Epithelial cell of proximal tubule (primary cell): ENCODE results near the gene RAP1GAP. TPM values are rescaled to one million over a fixed set of nuclear protein-coding genes. Genes with fewer than 3 reads are reported as not detected.

Experiments
- DNase-seq: peaks from one replicate; pipeline ENCODE4 v3.0.0-alpha.2; 2011; ENCODE audit warnings: low read depth
- H3K4me3 ChIP-seq: 2 replicates; pipeline ENCODE4 v1.5.1; 2011; ENCODE audit warnings: low read depth, mild to moderate bottlenecking, low read length
- total RNA-seq: library from RNA; depleted of rRNA; stranded (reverse); fragments of >200 nt; gene quantifications from 2 replicates; pipeline ENCODE4 v1.2.3, GENCODE V29; 2015
- TF ChIP-seq, protein P1 (sequence below): conservative IDR thresholded peaks from 2 replicates; pipeline ENCODE4 v1.5.1; 2012; ENCODE audit warnings: low read depth, mild to moderate bottlenecking, low read length

RAP1GAP gene
- total RNA-seq, 1 donor from 2014 or later: 2.4 TPM

GRCh38 chr1:21564521-21565095 is 104.5 kb downstream of the RAP1GAP start:
- no peak overlapping the region for H3K4me3 ChIP-seq
- DNase-seq: peak; percentile 39
- TF ChIP-seq, protein P1, sequence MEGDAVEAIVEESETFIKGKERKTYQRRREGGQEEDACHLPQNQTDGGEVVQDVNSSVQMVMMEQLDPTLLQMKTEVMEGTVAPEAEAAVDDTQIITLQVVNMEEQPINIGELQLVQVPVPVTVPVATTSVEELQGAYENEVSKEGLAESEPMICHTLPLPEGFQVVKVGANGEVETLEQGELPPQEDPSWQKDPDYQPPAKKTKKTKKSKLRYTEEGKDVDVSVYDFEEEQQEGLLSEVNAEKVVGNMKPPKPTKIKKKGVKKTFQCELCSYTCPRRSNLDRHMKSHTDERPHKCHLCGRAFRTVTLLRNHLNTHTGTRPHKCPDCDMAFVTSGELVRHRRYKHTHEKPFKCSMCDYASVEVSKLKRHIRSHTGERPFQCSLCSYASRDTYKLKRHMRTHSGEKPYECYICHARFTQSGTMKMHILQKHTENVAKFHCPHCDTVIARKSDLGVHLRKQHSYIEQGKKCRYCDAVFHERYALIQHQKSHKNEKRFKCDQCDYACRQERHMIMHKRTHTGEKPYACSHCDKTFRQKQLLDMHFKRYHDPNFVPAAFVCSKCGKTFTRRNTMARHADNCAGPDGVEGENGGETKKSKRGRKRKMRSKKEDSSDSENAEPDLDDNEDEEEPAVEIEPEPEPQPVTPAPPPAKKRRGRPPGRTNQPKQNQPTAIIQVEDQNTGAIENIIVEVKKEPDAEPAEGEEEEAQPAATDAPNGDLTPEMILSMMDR: no peak

DNA sequence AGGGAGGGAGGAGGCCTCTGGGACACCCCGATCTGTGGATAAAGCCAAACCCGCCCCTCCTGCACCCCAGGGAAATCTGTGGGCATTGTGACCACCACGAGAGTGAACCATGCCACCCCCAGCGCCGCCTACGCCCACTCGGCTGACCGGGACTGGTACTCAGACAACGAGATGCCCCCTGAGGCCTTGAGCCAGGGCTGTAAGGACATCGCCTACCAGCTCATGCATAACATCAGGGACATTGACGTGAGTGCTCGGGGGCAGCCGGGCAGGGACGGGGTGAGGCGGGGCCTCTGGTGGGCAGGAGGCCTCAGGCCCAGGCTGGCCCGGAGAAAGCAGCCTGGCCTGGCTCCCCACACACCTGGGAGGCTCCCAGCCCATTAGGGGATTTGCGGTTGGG is 105.2 kb downstream of the RAP1GAP start:
- TF ChIP-seq, protein P1: no peak
- no peak overlapping the region for H3K4me3 ChIP-seq
- DNase-seq: no peak

DNA sequence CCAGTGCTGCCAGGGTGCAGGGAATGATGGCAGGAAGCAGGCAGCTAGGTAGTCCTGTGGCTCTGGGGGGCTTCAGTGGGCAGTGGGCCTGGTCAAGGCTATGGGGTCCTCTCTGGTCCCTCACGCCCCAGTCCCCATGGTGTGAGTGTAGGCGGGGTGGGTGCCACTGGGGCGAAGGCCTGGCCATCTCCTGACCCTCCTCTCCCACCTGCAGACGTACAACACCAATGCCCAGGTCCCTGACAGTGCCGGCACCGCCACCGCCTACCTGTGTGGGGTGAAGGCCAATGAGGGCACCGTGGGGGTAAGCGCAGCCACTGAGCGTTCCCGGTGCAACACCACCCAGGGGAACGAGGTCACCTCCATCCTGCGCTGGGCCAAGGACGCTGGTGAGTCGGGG is 106.3 kb downstream of the RAP1GAP start:
- no peak for DNase-seq
- TF ChIP-seq, protein P1: no peak

GRCh38 chr1:21560916-21561638 is 108.1 kb downstream of the RAP1GAP start:
- TF ChIP-seq, protein P1: no peak
- H3K4me3 ChIP-seq: no peak overlapping the region
- no peak for DNase-seq

More for the DNA sequence above, 106.3 kb downstream of the RAP1GAP start:
- no peak overlapping the region for H3K4me3 ChIP-seq

GRCh38 chr1:21559788-21560567 is 109.2 kb downstream of the RAP1GAP start:
- DNase-seq: no peak

GRCh38 chr1:21553116-21553926 is 115.8 kb downstream of the RAP1GAP start:
- TF ChIP-seq, protein P1: no peak
- H3K4me3 ChIP-seq: no peak overlapping the region
- no peak for DNase-seq

More at GRCh38 chr1:21559788-21560567, 109.2 kb downstream of the RAP1GAP start:
- H3K4me3 ChIP-seq: no peak overlapping the region
- TF ChIP-seq, protein P1: no peak
